Esophagus squamous epithelium (tissue), 5 donors: ENCODE data around the gene ANKRD34A. TPM values are rescaled to one million over a fixed set of nuclear protein-coding genes. Genes with fewer than 3 reads are reported as not detected.

ENCODE experiments used
- DNase-seq: peaks from one replicate; lab custom pipeline; 2025; lab: John Stamatoyannopoulos, UW
- H3K27ac ChIP-seq, 4 donors: fragments of 200-600 bp; sonication (generic); one replicate each; pipeline ENCODE4 v1.5.1; 2016 to 2019; ENCODE audit warnings: mild to moderate bottlenecking in 1 of 4
- H3K27me3 ChIP-seq, 4 donors: fragments of 200-600 bp; sonication (generic); 1 replicate in 3 of 4; 2 replicates in 1 of 4; pipeline versions ENCODE4 v1.5.1 to v1.6.0; 2017 to 2021; ENCODE audit warnings: antibody characterized with exemption in 1 of 4
- H3K36me3 ChIP-seq, 3 donors: fragments of 200-600 bp; sonication (generic); one replicate each; pipeline ENCODE4 v1.5.1; 2016 to 2019
- H3K4me1 ChIP-seq, 3 donors: fragments of 200-600 bp; sonication (generic); one replicate each; pipeline ENCODE4 v1.5.1; 2017 to 2019
- H3K4me3 ChIP-seq, 4 donors: fragments of 200-600 bp; sonication (generic); 1 replicate in 3 of 4; 2 replicates in 1 of 4; pipeline ENCODE4 v1.5.1; 2016 to 2019; ENCODE audit warnings: mild to moderate bottlenecking in 2 of 4, moderate library complexity in 1 of 4
- H3K9me3 ChIP-seq, 3 donors: fragments of 200-600 bp; sonication (generic); one replicate each; pipeline ENCODE4 v1.5.1; 2016 to 2019
- POLR2A ChIP-seq, 4 donors: fragments of 450-650 bp; IDR thresholded peaks; one replicate each; pipeline ENCODE4 v1.6.1; 2017; ENCODE audit warnings: antibody characterized with exemption in 4 of 4, mild to moderate bottlenecking in 4 of 4, moderate library complexity in 3 of 4
- WGBS, 2 donors: methylation state at CpG; one replicate each; pipeline ENCODE4 v1.1.5; 2018; 5-methylcytosine and 5-hydroxymethylcytosine counted together
- intact Hi-C: fragments of 100-400 bp; cut with DNase I; formaldehyde crosslinking; loops from one replicate; pipeline ENCODE4 v1.15.0; 2022
- total RNA-seq, 4 donors: library from RNA; depleted of rRNA; stranded (reverse); fragments of >200 nt; gene quantifications; one replicate each; pipeline ENCODE4 v1.1.0, GENCODE V29; 2016
- TF ChIP-seq, protein P1 (sequence below), 6 experiments: fragments of 450-650 bp in 4 of 6; fragments of 200-600 bp in 2 of 6; sonication (generic) in 2 of 6; IDR thresholded peaks; one replicate each; pipeline ENCODE4 v1.5.1; 2016 to 2019; ENCODE audit warnings: antibody characterized with exemption in 6 of 6, mild to moderate bottlenecking in 4 of 6, moderate library complexity in 4 of 6
- donor health status: DM: yes; HTN: yes; CAD: no.

ANKRD34A gene
- total RNA-seq, 4 donors from 2014 or later: 0.04 to 0.67 (median 0.30) TPM

DNA sequence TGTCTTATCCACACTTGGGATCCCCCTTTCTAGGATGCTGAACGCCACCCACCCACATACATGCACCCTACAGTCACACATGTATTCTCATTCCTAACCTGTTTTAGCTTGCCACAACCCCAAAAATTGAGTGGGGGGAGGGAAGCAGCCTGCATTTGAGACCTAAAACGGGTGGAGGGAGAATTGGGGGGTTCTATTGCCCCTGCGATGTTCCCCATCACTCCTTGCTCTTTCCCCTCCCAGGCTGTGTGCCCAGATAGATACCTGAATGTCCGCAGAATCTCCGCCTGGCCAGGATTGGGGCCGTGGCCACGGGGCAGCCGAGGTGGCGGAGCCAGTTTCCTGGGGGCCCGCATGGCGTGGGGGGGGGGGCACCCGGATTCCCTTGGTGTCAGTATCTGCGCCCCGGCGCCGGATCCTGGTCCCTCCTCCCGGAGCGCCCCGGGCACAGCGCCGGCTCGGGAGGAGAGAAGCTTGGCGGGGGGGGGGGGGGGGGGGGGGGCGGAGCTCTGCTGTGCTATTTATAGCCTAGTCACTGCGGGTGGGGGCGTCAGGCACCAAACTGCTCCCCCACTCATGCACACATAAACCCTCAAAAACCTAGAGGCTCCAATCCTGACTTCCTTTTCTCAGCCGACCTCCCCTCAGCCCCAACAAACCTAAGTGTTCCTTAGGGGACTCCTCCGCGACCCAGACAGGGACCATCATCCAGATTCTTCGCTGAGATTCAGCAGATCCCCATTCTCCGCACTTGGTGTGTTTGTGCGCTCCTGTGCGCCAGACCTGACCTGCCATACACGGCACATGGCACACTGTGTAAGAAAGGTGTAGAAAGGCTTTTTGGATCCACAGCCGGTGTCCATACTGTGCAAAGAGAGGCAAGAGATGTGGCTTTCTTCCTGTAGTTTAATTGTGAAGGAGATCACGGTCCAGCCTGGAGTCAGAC is 1.9 kb downstream of the ANKRD34A start:
- peak overlapping the region; percentile 51 to 96 (median 92) for H3K27ac ChIP-seq
- peak in 1 of 4 donors; percentile 3 for TF ChIP-seq POLR2A (IDR thresholded peaks at IDR 0.05)
- TF ChIP-seq, protein P1, sequence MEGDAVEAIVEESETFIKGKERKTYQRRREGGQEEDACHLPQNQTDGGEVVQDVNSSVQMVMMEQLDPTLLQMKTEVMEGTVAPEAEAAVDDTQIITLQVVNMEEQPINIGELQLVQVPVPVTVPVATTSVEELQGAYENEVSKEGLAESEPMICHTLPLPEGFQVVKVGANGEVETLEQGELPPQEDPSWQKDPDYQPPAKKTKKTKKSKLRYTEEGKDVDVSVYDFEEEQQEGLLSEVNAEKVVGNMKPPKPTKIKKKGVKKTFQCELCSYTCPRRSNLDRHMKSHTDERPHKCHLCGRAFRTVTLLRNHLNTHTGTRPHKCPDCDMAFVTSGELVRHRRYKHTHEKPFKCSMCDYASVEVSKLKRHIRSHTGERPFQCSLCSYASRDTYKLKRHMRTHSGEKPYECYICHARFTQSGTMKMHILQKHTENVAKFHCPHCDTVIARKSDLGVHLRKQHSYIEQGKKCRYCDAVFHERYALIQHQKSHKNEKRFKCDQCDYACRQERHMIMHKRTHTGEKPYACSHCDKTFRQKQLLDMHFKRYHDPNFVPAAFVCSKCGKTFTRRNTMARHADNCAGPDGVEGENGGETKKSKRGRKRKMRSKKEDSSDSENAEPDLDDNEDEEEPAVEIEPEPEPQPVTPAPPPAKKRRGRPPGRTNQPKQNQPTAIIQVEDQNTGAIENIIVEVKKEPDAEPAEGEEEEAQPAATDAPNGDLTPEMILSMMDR (IDR thresholded peaks at IDR 0.05): no peak
- 0 to 12% methylated on average over 6 to 11 of the region's 36 CpGs for WGBS, 2 donors
- no peaks in the 10 kb centered on the region for H3K9me3 ChIP-seq
- H3K36me3 ChIP-seq: no peaks in the 10 kb centered on the region
- H3K27me3 ChIP-seq: peaks cover 0 to 10% (median 0%) of the 10 kb centered on the region in 4 donors
- H3K4me3 ChIP-seq: peak overlapping the region; percentile 37 to 79 (median 62)
- peaks cover 30 to 85% (median 34%) of the 10 kb centered on the region in 3 donors for H3K4me1 ChIP-seq
- no peak for DNase-seq
- intact Hi-C loops: loop anchor here (5.0 kb wide), 1 partner anchor 45 kb away; the partner anchor contains the start of gene PEX11B

DNA sequence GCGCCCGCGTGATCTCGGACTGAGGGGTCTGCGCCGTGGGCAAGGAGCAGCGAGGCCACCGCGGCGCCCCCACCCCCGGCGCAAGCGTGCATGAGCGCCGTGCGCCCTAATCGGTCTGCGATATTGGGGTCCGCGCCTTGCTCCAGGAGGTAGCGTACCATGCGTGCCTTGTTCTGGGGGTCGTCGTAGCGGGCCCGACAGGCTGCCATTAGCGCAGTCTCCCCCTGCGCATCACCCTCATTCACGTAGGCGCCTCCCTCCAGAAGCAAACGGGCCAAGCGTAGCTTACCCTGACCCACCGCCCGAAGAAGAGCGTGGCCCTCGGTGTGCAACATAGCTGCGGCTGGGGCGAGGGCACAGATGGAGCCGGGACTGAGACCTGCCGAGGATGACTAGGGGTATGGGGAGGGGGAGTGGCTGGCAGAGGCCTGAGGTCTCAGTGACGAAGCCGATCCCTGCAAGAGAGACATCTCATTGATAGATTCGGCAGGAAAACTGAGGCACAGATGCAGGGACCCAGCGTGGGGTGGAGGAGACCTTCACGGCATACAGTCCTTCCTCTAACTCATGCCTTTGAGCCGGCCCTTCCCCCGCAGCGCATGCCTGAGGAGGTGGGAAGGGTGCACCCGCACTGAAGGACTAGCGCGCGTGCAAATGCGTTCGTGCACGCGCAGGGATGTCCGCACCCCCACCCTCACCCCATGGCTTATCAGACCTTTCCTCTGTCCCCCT is 2.8 kb downstream of the ANKRD34A start:
- Histone ChIP-seq H3K27me3 (peaks cover 0 to 10% (median 0%) of the 10 kb centered on the region in 4 donors), H3K4me3 (peak overlapping the region; percentile 37 to 79 (median 62)), H3K4me1 (peaks cover 30 to 93% (median 37%) of the 10 kb centered on the region in 3 donors), H3K9me3 (no peaks in the 10 kb centered on the region), H3K36me3 (no peaks in the 10 kb centered on the region), H3K27ac (peak overlapping the region; percentile 68 to 96 (median 92))
- no peak for DNase-seq
- 0 to 1% methylated on average over 14 to 18 of the region's 57 CpGs for WGBS, 2 donors
- TF ChIP-seq, protein P1 (IDR thresholded peaks at IDR 0.05): no peak
- TF ChIP-seq POLR2A (IDR thresholded peaks at IDR 0.05): peak in 1 of 4 donors; percentile 32
- intact Hi-C loops: loop anchor here (5.0 kb wide), 1 partner anchor 44 kb away; the partner anchor contains the start of gene PEX11B

DNA sequence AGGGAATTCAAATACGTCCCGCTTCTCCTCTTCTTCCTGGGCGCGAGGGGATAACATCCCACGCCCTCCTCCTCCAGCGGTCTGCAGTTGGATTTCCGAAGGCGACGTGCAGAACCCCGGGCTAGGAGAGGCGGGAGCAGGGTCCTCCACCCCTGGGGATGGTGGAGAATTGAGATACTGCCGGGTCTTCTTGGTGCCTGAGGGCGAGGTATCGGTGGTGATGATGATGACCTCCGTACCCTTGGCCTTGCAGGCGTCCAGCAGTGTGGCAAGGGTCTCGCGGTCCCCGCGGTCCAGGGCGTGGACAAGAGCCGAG is 3.3 kb downstream of the ANKRD34A start:
- no peak for DNase-seq
- H3K9me3 ChIP-seq: no peaks in the 10 kb centered on the region
- H3K27me3 ChIP-seq: peaks cover 0 to 10% (median 0%) of the 10 kb centered on the region in 4 donors
- peak overlapping the region; percentile 68 to 96 (median 92) for H3K27ac ChIP-seq
- intact Hi-C loops: loop anchor here (5.0 kb wide), 1 partner anchor 44 kb away; the partner anchor contains the start of gene PEX11B
- no peak for TF ChIP-seq POLR2A (IDR thresholded peaks at IDR 0.05)
- TF ChIP-seq, protein P1 (IDR thresholded peaks at IDR 0.05): no peak
- 0% methylated on average over 9 of the region's 22 CpGs; no CpG with 5 or more reads in 1 of the 2 donors for WGBS, 2 donors
- H3K4me3 ChIP-seq: peak overlapping the region; percentile 37 to 79 (median 62)
- no peaks in the 10 kb centered on the region for H3K36me3 ChIP-seq
- H3K4me1 ChIP-seq: peaks cover 30 to 97% (median 42%) of the 10 kb centered on the region in 3 donors

DNA sequence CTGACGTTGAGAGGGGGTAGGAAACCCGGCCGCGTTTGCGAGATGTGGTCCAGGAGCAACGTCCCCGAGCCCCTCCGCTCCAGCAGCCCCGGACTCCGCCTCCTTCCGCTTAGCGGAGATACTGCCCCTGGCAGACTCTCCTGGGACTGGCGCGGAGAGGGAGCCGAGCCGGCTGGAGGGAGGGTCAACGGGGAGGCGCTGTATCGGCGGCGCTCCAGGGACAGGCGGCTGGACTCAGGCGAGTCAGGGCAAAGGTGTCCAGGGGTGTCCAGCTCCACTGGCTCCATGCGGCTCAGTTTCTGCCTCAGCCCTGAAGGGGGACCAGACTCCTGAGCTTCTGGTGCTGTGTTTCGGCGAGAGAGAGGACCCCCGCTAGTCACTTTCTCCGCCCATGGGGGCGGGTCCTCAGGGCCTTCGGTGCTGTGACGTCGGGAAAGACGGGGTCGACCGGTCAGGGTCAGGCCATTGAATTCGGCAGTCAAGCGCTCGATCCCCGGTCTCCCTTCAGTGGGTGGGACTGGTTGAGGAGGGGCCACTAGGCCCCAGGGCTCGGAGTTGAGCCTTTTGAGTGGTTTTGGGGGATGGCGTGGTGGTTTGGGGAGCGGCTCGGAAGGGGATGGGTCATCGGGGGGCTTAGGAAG is 3.8 kb downstream of the ANKRD34A start:
- DNase-seq: no peak
- H3K4me1 ChIP-seq: peaks cover 30 to 97% (median 47%) of the 10 kb centered on the region in 3 donors
- peak in 2 of 4 donors; percentile 27 to 73 for TF ChIP-seq POLR2A (IDR thresholded peaks at IDR 0.05)
- TF ChIP-seq, protein P1 (IDR thresholded peaks at IDR 0.05): peak in 2 of 6 experiments; percentile 14 to 17
- peak overlapping the region; percentile 68 to 96 (median 92) for H3K27ac ChIP-seq
- H3K36me3 ChIP-seq: no peaks in the 10 kb centered on the region
- peak overlapping the region; percentile 37 to 79 (median 62) for H3K4me3 ChIP-seq
- intact Hi-C loops: loop anchor here (5.0 kb wide), 1 partner anchor 43 kb away; the partner anchor contains the start of gene PEX11B
- H3K27me3 ChIP-seq: peaks cover 0 to 10% (median 0%) of the 10 kb centered on the region in 4 donors
- WGBS, 2 donors: no CpG with 5 or more reads among the region's 44 CpGs
- H3K9me3 ChIP-seq: no peaks in the 10 kb centered on the region
